ENCODE measurements around the gene EEF1AKMT3.
A peak's percentile ranks its signal among the peaks of the same experiment; 100 is the strongest.
"Not testable (repeated sequence)": the region's sequence is repeated elsewhere in the genome, so short reads cannot be mapped to it uniquely, and the experiment has no call there.

The EEF1AKMT3 gene

GRCh38 chr12:57766464-57767304 is 5.7 kb upstream of the EEF1AKMT3 start, which contains the start of gene CYP27B1:
Gene CYP27B1, minus strand, starts transcription at chr12:57767078. Its CDS starts 37 bp downstream, at chr12:57767041.
- no peak for FAIRE-seq

- no peak for FAIRE-seq
These were observed 5.1 kb upstream of the EEF1AKMT3 start for GRCh38 chr12:57767305-57767698.

DNA sequence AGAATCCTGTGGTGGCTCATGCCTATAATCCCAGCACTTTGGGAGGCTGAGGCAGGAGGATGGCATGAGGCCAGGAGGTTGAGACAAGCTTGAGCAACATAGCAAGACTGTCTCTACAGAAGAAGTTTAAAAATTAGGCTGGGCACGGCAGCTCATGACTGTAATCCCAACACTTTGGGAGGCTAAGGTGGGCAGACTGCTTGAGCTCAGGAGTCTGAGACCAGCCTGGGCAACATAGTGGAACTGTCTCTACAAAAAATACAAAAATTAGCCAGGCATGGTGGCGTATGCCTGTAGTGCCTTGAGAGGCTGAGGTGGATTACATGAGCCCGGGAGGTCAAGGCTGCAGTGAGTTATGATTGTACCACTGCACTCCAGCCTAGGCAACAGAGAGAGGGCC is 4.5 kb upstream of the EEF1AKMT3 start:
- no peak for FAIRE-seq

DNA sequence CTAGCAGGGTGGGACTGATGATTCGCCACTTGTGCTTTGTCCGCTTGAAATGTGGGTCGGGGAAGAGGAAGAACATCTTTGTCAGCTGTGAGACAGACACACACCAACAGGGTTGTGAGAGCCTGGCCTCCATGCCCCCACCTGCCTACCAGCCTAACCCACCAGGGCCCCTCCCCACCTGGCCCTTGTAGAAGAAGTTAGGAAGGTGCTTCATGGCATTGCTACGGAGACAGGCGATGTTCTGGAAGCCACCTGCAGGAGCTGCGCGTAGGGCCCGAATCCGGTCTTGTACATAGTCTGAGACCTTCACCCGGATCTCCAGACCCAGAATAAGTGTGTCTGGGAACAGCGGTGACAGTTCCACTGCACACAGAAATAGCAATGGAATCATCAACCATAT is 2.8 kb upstream of the EEF1AKMT3 start:
- no peak for FAIRE-seq

- no peak for FAIRE-seq
These were observed 1.7 kb upstream of the EEF1AKMT3 start for GRCh38 chr12:57770734-57771133.

- FAIRE-seq: peak; percentile 91
These were observed 1.1 kb upstream of the EEF1AKMT3 start for GRCh38 chr12:57771236-57771872.

GRCh38 chr12:57771873-57772428 is 463 bp upstream of the EEF1AKMT3 start, which contains the start of gene METTL1:
Gene METTL1, minus strand, starts transcription at chr12:57772105. Its CDS starts 22 bp downstream, at chr12:57772083.
- peak; percentile 91 for FAIRE-seq

DNA sequence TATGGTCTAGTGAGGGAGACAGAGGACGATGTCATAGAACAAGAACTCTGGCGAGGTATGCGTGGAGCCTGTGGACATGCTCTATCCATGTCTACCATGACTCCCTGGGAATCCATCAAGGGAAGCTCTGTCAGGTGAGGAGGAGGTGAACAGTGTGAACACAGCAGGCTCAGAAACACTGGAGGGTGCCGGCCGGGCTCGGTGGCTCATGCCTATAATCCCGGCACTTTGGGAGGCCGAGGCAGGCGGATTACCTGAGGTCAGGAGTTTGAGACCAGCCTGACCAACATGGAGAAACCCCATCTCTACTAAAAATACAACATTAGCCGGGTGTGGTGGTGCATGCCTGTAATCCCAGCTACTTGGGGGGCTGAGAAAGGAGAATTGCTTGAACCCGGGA is 2.2 kb downstream of the EEF1AKMT3 start:
- FAIRE-seq: not testable (repeated sequence)

- no peak for FAIRE-seq
These were observed 2.6 kb downstream of the EEF1AKMT3 start for GRCh38 chr12:57775044-57775443.

- no peak for FAIRE-seq
These were observed 3.3 kb downstream of the EEF1AKMT3 start for GRCh38 chr12:57775563-57776246.

DNA sequence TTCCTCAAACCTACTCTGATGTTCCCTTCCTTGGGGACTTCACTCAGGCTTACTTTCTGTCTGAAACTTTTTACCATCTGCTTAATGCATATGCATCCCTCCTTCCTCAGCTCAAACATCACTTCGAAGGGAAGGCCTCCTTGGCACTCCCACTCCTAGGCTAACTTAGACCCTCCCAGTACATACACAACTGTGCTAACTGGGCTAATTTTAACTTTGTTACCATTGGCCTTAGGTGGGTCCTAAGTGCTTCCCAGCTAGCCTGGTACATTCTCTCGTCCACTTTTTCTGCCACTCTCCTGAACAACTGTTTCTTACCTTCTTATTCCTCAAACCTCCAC is 3.8 kb downstream of the EEF1AKMT3 start:
- no peak for FAIRE-seq

GRCh38 chr12:57777367-57777766 is 5.0 kb downstream of the EEF1AKMT3 start:
- FAIRE-seq: no peak

DNA sequence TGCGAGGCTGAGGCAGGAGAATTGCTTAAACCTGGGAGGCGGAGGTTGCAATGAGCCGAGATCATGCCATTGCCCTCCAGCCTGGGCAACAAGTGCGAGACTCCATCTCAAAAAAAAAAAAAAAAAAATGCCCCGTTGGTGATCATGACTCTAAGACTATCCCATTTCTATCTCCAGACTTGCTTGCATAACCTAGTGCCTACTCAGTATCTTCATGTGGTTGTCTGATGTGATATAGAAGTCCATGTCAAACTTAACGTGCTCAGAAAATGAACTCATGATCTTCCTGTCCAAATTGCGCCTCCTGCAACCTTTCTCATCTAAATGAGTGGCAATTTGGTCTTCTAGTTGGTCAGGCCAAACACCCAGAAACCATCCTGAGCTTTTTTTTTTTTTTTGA is 5.5 kb downstream of the EEF1AKMT3 start:
- no peak for FAIRE-seq

DNA sequence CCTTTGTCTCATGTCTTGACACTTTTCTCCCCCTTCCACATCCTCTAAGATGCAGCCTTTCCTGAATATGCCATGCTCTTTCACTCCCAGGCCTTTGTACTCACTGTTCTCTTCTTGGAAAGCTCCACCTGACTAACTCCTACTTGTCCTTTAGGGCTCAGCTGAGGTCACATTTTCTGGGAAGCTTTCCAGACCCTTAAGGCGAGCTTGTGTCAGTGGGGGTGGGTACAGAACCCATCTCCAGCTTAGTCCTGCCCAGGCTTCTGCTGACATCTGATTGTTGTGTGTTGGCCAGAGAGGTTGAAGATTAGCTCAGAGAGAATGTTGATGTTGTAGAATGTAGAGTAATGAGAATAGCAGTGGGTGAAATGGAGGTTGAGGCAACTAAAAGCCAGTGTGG is 7.3 kb downstream of the EEF1AKMT3 start:
- no peak for FAIRE-seq

DNA sequence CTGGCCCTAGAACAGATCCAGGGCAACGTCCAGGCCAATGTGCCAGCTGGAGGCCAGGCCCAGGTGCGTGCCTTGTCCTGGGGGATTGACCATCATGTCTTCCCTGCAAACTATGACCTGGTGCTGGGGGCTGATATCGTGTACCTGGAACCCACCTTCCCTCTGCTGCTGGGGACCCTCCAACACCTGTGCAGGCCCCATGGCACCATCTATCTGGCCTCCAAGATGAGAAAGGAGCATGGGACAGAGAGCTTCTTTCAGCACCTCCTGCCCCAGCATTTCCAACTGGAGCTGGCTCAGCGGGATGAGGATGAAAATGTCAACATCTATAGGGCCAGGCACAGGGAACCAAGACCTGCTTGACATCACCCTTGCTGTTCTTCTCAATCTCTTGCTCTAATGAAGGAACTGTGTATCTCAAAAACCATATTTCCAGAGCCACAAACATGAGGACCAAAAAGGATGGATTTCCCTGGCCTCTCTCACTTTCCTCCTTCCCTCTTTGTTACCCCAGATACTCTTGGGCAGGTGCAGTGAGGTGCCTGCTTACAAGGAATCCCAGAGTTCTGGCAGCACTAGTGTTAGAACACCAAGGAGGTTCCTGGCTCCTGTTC is 8.0 kb downstream of the EEF1AKMT3 start:
- no peak for FAIRE-seq

DNA sequence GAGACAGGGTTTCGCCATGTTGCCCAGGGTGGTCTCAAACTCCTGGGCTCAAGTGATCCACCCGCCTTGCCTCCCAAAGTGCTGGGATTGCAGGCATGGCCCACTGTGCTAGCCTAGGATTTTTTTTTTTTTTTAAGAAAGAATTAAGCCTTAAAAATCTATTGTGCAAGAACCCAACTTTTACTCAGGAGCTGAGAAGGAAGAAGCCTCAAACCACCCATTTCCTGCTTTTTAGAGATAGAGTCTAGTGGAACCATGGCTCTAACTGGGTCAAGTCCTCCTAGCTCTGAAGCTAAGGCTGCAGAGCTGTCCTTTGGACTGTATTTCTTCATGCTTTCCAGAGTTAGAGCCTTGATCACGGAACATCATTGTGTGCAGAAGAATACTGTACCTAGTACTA is 8.8 kb downstream of the EEF1AKMT3 start:
- FAIRE-seq: no peak

- no peak for FAIRE-seq
These were observed 9.4 kb downstream of the EEF1AKMT3 start for GRCh38 chr12:57781801-57782200.

- no peak for FAIRE-seq
These were observed 9.8 kb downstream of the EEF1AKMT3 start for GRCh38 chr12:57782243-57782607.

DNA sequence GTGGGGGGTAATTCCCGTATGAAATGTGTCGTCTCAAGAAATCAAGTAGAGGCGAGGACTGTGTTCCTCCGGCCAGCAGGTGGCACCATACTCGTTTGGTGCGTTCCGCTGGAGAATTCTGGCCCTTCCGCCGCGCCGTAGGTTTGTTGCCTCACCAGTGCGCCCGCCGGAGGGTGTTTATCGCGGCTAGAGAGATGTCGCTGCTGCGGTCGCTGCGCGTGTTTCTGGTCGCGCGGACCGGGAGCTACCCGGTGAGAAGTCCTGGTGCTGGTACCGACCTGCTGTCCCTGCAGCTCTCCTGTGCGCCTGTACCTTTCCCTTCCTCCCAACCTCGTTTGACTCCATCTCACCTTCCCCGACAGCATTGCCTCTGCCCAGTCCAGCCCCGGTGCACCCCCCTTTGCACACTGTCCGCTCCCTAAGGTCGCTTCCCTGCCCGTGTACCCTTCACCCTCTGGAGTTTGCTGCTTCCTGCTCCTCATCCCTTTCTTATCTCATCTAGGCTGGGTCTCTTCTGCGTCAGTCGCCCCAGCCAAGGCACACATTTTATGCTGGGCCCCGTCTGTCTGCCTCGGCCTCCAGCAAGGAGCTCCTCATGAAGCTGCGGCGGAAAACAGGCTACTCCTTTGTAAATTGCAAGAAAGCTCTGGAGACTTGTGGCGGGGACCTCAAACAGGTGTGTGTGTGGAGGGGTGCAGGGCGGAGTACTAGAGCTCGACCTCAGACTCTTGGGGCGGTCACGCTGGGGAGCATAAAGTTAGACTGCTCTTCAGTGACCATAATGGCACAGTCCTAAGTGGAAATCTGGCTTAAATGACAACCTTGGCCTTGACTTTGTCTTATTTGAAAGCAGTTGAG is 10.4 kb downstream of the EEF1AKMT3 start, which contains the start of gene TSFM:
TSFM (plus strand) TSS at position 180 of the 858 bp plus-strand sequence; CDS start at position 195, 15 bp downstream.
- FAIRE-seq: peak; percentile 67

DNA sequence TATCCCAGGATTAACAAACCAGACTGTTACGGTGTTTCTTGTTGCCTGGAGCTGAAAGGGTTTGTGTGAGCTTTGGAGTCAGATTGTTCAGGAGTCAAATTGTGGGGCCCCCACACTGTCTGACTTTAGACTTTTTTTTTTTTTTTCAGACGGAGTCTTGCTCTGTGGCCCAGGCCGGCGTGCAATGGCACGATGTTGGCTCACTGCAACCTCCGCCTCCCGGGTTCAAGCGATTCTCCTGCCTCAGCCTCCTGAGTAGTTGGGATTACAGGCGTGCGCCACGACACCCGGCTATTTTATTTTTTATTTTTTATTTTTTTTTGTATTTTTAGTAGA is 11.0 kb downstream of the EEF1AKMT3 start:
- FAIRE-seq: no peak

- FAIRE-seq: no peak
These were observed 11.4 kb downstream of the EEF1AKMT3 start for GRCh38 chr12:57783861-57784260.

DNA sequence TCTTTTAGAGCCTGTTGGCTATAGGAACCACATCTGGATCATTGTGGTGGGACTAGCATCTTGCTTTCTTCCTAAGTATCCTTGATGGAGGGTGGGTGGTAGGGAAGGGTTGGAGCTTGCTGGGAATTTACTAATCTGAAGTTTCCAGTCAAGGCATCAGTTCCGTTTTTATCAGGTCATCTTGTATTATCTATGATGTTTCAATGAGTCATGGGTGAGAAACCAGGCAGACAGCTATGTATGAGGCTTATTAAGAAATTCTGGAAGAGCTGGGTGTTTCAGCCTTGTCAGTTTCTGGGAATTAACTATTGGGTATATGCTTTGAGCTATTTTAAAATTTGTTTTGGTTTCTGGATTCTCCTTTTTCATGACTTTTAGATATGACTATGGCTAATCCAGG is 21.5 kb downstream of the EEF1AKMT3 start:
- no peak for FAIRE-seq

All from G401.6 (cell line).